ENCODE measurements around the gene MFF. TPM values are rescaled to one million over a fixed set of nuclear protein-coding genes. Genes with fewer than 3 reads are reported as not detected.

The MFF gene
- total and polyA plus RNA-seq, 10 of the 15 experiments (the other 5 are each of a cell fraction or from before 2014, with no cell fraction given), result 19.6 to 131 (median 106) TPM

DNA sequence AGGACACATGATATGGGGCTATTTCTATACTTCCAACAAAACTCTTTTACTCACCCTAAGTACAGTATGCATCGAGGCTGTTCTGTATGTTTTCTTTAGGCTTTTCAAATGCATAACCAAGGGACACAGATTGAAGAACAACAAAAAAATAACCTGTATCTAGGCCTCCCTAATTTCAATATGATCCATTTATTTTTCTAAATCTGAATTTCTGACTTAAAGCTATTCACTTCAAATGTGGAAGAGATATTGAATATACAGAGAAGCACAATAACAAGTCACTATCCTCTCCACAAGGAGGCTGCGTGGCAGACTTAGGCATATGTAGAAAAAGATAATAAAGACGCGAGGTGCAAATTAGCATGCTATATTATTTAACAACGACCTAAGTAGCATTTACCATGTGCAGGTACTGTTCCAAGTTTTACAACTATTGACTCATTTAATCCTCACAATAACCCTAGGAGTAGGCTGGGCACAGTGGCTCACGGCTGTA lies 39.3 kb upstream of the MFF start (continued):
- TF ChIP-seq FOXM1 (IDR thresholded peaks at IDR 0.05; ENCODE audit: low read depth, low read length) (no peak), PAX5 (IDR thresholded peaks at IDR 0.05; ENCODE audit: borderline replicate concordance, low read depth, low read length) (no peak), SMC3 (IDR thresholded peaks at IDR 0.05; ENCODE audit: borderline replicate concordance, low read length) (no peak), YBX1 (IDR thresholded peaks at IDR 0.05) (no peak)

DNA sequence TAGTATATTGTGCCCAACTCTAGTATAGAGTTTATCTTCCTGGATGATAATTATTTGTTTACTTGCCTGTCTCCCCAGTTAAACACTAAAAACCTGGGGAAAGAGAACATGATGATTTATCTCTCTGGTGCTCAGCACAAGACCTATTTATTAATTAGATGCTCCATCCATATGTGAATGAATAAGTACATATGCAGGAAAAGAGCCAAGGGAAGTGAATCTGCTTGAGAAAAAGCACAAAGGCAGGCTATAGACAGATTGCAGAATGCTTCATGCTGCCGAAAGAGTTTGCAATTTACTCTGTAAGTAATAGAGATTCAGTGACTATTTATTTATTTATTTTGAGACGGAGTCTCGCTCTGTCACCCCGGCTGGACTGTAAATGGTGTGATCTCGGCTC lies 37.3 kb upstream of the MFF start:
- Histone ChIP-seq H3K27me3 (replicated peaks in 1 of 2; ENCODE audit: control insufficient read depth in 2 of 2, insufficient read depth in 2 of 2, low read length in 1 of 2) (no peaks in the 10 kb centered on the region), H3K4me3 (no peak overlapping the region), H3K79me2 (ENCODE audit: control insufficient read depth, insufficient read depth, low read length) (no peaks in the 10 kb centered on the region), H3K9me3 (replicated peaks; ENCODE audit: control insufficient read depth, insufficient read depth, low read length) (no peaks in the 10 kb centered on the region), H3K4me2 (ENCODE audit: control insufficient read depth, insufficient read depth) (no peak overlapping the region), H2AFZ (ENCODE audit: control insufficient read depth, low read depth, low read length) (no peak overlapping the region), H3K27ac (ENCODE audit: control insufficient read depth, insufficient read depth) (no peak overlapping the region), H4K20me1 (ENCODE audit: control insufficient read depth, insufficient read depth) (no peaks in the 10 kb centered on the region), H3K4me1 (ENCODE audit: control insufficient read depth, insufficient read depth, low read length) (no peaks in the 10 kb centered on the region), H3K9ac (ENCODE audit: control insufficient read depth, insufficient read depth, low read length) (no peak overlapping the region), H3K36me3 (ENCODE audit: control insufficient read depth in 2 of 2, insufficient read depth in 2 of 2, low read length in 1 of 2) (no peaks in the 10 kb centered on the region)
- DNase-seq (ENCODE audit: low read depth, low spot score) (no peak), FAIRE-seq (no peak), ATAC-seq (no peak)
- CTCF ChIA-PET, result interaction anchor here (1.4 kb wide), 1 partner anchor 49 kb away, joined by 3 read pairs; no protein-coding TSS in a partner anchor
- RAD21 ChIA-PET (ENCODE audit: unreplicated experiment), result no interaction called here
- TF ChIP-seq, protein P1, sequence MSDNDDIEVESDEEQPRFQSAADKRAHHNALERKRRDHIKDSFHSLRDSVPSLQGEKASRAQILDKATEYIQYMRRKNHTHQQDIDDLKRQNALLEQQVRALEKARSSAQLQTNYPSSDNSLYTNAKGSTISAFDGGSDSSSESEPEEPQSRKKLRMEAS (IDR thresholded peaks at IDR 0.05; ENCODE audit: low read depth, low read length), result no peak
- TF ChIP-seq FOXM1 (IDR thresholded peaks at IDR 0.05; ENCODE audit: low read depth, low read length) (no peak), CEBPZ (IDR thresholded peaks at IDR 0.05; ENCODE audit: low read depth, low read length) (no peak), ESRRA (IDR thresholded peaks at IDR 0.05; ENCODE audit: low read length) (no peak), ZNF622 (IDR thresholded peaks at IDR 0.05) (no peak), RCOR1 (conservative IDR thresholded peaks at IDR 0.05; ENCODE audit: low read depth, low read length) (no peak), ZSCAN29 (IDR thresholded peaks at IDR 0.05) (no peak), ATF7 (IDR thresholded peaks at IDR 0.05; ENCODE audit: low read depth) (no peak), NFIC (IDR thresholded peaks at IDR 0.05; ENCODE audit: low read depth, low read length) (no peak), DPF2 (IDR thresholded peaks at IDR 0.05) (no peak), CBX5 (IDR thresholded peaks at IDR 0.05; ENCODE audit: low read depth) (no peak)
- TF ChIP-seq, protein P2, sequence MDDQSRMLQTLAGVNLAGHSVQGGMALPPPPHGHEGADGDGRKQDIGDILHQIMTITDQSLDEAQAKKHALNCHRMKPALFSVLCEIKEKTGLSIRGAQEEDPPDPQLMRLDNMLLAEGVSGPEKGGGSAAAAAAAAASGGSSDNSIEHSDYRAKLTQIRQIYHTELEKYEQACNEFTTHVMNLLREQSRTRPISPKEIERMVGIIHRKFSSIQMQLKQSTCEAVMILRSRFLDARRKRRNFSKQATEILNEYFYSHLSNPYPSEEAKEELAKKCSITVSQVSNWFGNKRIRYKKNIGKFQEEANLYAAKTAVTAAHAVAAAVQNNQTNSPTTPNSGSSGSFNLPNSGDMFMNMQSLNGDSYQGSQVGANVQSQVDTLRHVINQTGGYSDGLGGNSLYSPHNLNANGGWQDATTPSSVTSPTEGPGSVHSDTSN (IDR thresholded peaks at IDR 0.05; ENCODE audit: insufficient replicate concordance, low read depth, low read length), result no peak
- TF ChIP-seq, protein P3, sequence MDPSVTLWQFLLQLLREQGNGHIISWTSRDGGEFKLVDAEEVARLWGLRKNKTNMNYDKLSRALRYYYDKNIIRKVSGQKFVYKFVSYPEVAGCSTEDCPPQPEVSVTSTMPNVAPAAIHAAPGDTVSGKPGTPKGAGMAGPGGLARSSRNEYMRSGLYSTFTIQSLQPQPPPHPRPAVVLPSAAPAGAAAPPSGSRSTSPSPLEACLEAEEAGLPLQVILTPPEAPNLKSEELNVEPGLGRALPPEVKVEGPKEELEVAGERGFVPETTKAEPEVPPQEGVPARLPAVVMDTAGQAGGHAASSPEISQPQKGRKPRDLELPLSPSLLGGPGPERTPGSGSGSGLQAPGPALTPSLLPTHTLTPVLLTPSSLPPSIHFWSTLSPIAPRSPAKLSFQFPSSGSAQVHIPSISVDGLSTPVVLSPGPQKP (IDR thresholded peaks at IDR 0.05; ENCODE audit: low read depth, low read length), result no peak
- intact Hi-C loops (cut with micrococcal nuclease; ENCODE audit: unreplicated experiment), result no loop called here
- 88% methylated on average over 5 of the region's 5 CpGs for WGBS (ENCODE audit: insufficient coverage, insufficient replicate concordance, low lambda C conversion rate, missing lambda C conversion rate)
- no TSS peak for BruUV-seq (replicated peaks)
- SMC1A ChIA-PET (ENCODE audit: uncharacterized antibody, unreplicated experiment), result no interaction called here
- in situ Hi-C loops (cut with MboI), result no loop called here
- POLR2A ChIA-PET, result no interaction called here
